ENCODE data around the gene RNF31. TPM values are rescaled to one million over a fixed set of nuclear protein-coding genes. Genes with fewer than 3 reads are reported as not detected.

Gene RNF31
- total and polyA plus RNA-seq, 2 of the 13 experiments (the other 11 are each of a cell fraction or from before 2014, with no cell fraction given) = 48.2 to 86.8 TPM

- TF ChIP-seq PAXIP1 (CRISPR knock-in tag; conservative IDR thresholded peaks at IDR 0.05) (peak; percentile 70), ZBTB8A (CRISPR knock-in tag; IDR thresholded peaks at IDR 0.05; ENCODE audit: borderline replicate concordance, low read depth) (no peak), ZNF484 (CRISPR knock-in tag; IDR thresholded peaks at IDR 0.05; ENCODE audit: borderline replicate concordance, low read depth) (no peak), KLF11 (CRISPR knock-in tag; IDR thresholded peaks at IDR 0.05) (peak; percentile 59; the same call in 1 of the 2 replicates), ZNF138 (CRISPR knock-in tag; IDR thresholded peaks at IDR 0.05; ENCODE audit: low read depth) (peak; percentile 90), ZFP41 (CRISPR knock-in tag; IDR thresholded peaks at IDR 0.05; ENCODE audit: borderline replicate concordance) (peak; percentile 95; the same call in 1 of the 2 replicates), SIN3A (IDR thresholded peaks at IDR 0.05; ENCODE audit: borderline replicate concordance, low read depth, low read length) (peak; percentile 87), ZNF850 (CRISPR knock-in tag; conservative IDR thresholded peaks at IDR 0.05) (no peak), BRCA1 (CRISPR knock-in tag; IDR thresholded peaks at IDR 0.05) (peak; percentile 74; the same call in 1 of the 2 replicates), PLSCR1 (CRISPR knock-in tag; IDR thresholded peaks at IDR 0.05; ENCODE audit: borderline replicate concordance) (no peak), MLXIP (CRISPR knock-in tag; IDR thresholded peaks at IDR 0.05; ENCODE audit: borderline replicate concordance) (no peak), ZNF609 (CRISPR knock-in tag; IDR thresholded peaks at IDR 0.05; ENCODE audit: borderline replicate concordance) (peak; percentile 83), ZNF329 (CRISPR knock-in tag; IDR thresholded peaks at IDR 0.05; ENCODE audit: low read depth) (peak; percentile 26; the same call in 1 of the 2 replicates), MAFF (IDR thresholded peaks at IDR 0.05; ENCODE audit: low read depth, low read length) (peak; percentile 33; the same call in 1 of the 2 replicates), ZIK1 (CRISPR knock-in tag; IDR thresholded peaks at IDR 0.05; ENCODE audit: borderline replicate concordance, low read depth) (peak; percentile 96)
Measured at GRCh38 chr14:24114532-24115421, 32.5 kb upstream of the RNF31 start, which contains the start of the genes DCAF11 and NRL (continued).

Measured in HepG2 (cell line).